HepG2 (cell line): Measurements from ENCODE around the gene CEP162. TPM values are rescaled to one million over a fixed set of nuclear protein-coding genes. Genes with fewer than 3 reads are reported as not detected.

Experiments
- HCFC1 ChIP-seq: fragments of 150-350 bp; IDR thresholded peaks from 2 replicates; pipeline ENCODE4 v1.6.1; 2014; ENCODE audit warnings: low read depth, low read length
- HIC2 ChIP-seq: sonication (generic); formaldehyde crosslinking; IDR thresholded peaks from 2 replicates; pipeline ENCODE4 v1.9.0; 2022; ENCODE audit warnings: low read depth, missing genetic modification reagents
- KLF11 ChIP-seq: IDR thresholded peaks from 2 replicates; pipeline ENCODE4 v1.6.1; 2016; ENCODE audit warnings: missing compliant biosample characterization
- MAFK ChIP-seq, 2 experiments: IDR thresholded peaks in 1 of 2; conservative IDR thresholded peaks in 1 of 2; 2 replicates each; pipeline ENCODE4 v1.6.1; 2011; ENCODE audit warnings: improper control_type of control experiment in 2 of 2, low read length in 2 of 2
- MAZ ChIP-seq, 2 experiments: sonication (generic) in 1 of 2; formaldehyde crosslinking in 1 of 2; IDR thresholded peaks; 2 replicates each; pipeline versions ENCODE4 v1.5.0 to v1.6.1; 2012 to 2020; ENCODE audit warnings: low read depth in 2 of 2, mild to moderate bottlenecking in 2 of 2, borderline replicate concordance in 1 of 2, improper control_type of control experiment in 1 of 2, low read length in 1 of 2, missing genetic modification reagents in 1 of 2, moderate library complexity in 1 of 2
- MIER3 ChIP-seq: IDR thresholded peaks from 2 replicates; pipeline ENCODE4 v1.6.1; 2016; ENCODE audit warnings: missing compliant biosample characterization, borderline replicate concordance
- MXD4 ChIP-seq: IDR thresholded peaks from 2 replicates; pipeline ENCODE4 v1.6.1; 2016; ENCODE audit warnings: mild to moderate bottlenecking, missing biosample characterization, missing genetic modification reagents
- PCBP2 ChIP-seq: fragments of 200-400 bp; formaldehyde crosslinking; optimal IDR thresholded peaks from 2 replicates; pipeline ENCODE3; 2018; ENCODE audit warnings: low read length, low read depth; ENCODE audit not compliant: poor library complexity, severe bottlenecking
- THAP8 ChIP-seq: sonication (generic); formaldehyde crosslinking; IDR thresholded peaks from 2 replicates; pipeline ENCODE4 v1.5.1; 2020; ENCODE audit warnings: missing genetic modification reagents, mild to moderate bottlenecking, borderline replicate concordance
- ZBTB8A ChIP-seq: sonication (generic); formaldehyde crosslinking; IDR thresholded peaks from 2 replicates; pipeline ENCODE4 v1.4.0; 2020; ENCODE audit warnings: mild to moderate bottlenecking, low read depth, missing genetic modification reagents, borderline replicate concordance
- ZIK1 ChIP-seq: sonication (generic); formaldehyde crosslinking; IDR thresholded peaks from 2 replicates; pipeline ENCODE4 v1.5.0; 2020; ENCODE audit warnings: mild to moderate bottlenecking, low read depth, missing genetic modification reagents, borderline replicate concordance
- ZNF282 ChIP-seq: fragments of 450-650 bp; IDR thresholded peaks from 2 replicates; pipeline ENCODE4 v1.6.1; 2018; ENCODE audit not compliant: partially characterized antibody
- ZNF292 ChIP-seq: sonication (generic); formaldehyde crosslinking; IDR thresholded peaks from 2 replicates; pipeline ENCODE4 v1.8.1; 2022; ENCODE audit warnings: mild to moderate bottlenecking, low read depth, missing genetic modification reagents, borderline replicate concordance
- ZNF629 ChIP-seq: sonication (generic); formaldehyde crosslinking; conservative IDR thresholded peaks from 2 replicates; pipeline ENCODE4 v1.5.0; 2020; ENCODE audit warnings: missing genetic modification reagents
- ZNF660 ChIP-seq: sonication (generic); formaldehyde crosslinking; IDR thresholded peaks from 2 replicates; pipeline ENCODE4 v1.5.1; 2020; ENCODE audit warnings: mild to moderate bottlenecking, low read depth, missing genetic modification reagents, borderline replicate concordance
- ZNF670 ChIP-seq: sonication (generic); formaldehyde crosslinking; IDR thresholded peaks from 2 replicates; pipeline ENCODE4 v1.8.0; 2022; ENCODE audit warnings: mild to moderate bottlenecking, missing genetic modification reagents, borderline replicate concordance
- ZNF788 ChIP-seq: sonication (generic); formaldehyde crosslinking; IDR thresholded peaks from 2 replicates; pipeline ENCODE4 v1.5.0; 2020; ENCODE audit warnings: mild to moderate bottlenecking, missing genetic modification reagents, borderline replicate concordance
- polyA plus RNA-seq, 8 experiments: library from polyadenylated mRNA; depleted of rRNA in 3 of 8; stranded (reverse) in 7 of 8; unstranded in 1 of 8; fragments of >200 nt; fragmentation: Illumina TruSeq in 4 of 8; extraction: Trizol in 4 of 8; gene quantifications; 2 replicates each; pipeline versions ENCODE4 v1.2.1 to v1.2.3, GENCODE V29; 2011 to 2016; ENCODE audit warnings: low read depth in 4 of 8, missing spikeins in 1 of 8, mixed read lengths in 1 of 8; ENCODE audit not compliant: insufficient read depth in 1 of 8
- total RNA-seq, 5 experiments: library from RNA; depleted of rRNA; stranded (reverse); fragments of >200 nt; fragmentation: Illumina TruSeq; extraction: Trizol; gene quantifications; 2 replicates each; pipeline ENCODE4 v1.2.3, GENCODE V29; 2016; ENCODE audit warnings: low read depth in 1 of 5
- TF ChIP-seq, protein P1 (sequence below): IDR thresholded peaks from 2 replicates; pipeline ENCODE4 v1.6.1; 2016; ENCODE audit warnings: low read depth, missing genetic modification reagents, missing compliant biosample characterization
- TF ChIP-seq, protein P2 (sequence below): IDR thresholded peaks from 2 replicates; pipeline ENCODE4 v1.6.1; 2018; ENCODE audit warnings: missing genetic modification reagents, mild to moderate bottlenecking, missing compliant biosample characterization

The CEP162 gene
- total and polyA plus RNA-seq, 2 of the 13 experiments (the other 11 are each of a cell fraction or from before 2014, with no cell fraction given): 0.50 to 7.9 TPM

DNA sequence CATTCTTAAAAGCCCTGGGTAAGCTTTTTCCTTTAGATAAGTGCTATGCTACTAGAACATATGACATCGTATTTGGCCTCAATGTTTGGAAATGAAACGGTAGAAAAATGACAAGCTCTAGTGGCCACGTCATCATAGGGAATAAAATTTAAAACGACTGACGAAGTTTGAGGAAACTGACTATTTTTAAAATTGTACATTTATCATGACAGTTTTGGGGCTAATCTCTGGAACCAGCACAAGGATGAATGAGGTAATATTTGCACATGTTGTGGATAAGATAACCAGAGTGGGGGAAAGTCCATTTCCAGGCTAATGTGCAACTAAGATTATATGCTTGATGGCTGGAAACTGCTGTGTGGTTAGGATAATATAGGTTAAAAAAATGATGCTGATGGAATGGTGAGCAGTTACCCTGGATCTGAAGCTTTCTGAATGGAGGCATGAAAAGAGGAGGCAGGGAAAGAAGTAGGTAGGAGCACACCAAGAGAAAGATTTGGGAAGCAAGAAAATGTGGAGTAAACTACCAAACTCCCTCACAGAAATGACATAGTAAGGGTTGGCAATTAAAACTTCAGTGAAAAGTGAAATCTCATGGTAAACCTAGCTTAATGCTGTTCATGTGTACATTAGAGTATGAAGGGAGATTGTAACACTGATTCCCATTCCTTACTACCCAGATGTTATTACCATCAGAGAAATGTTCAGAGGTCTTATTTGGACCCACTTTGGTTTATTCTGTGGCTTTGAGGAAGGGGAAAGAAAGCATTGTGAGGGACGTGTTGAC lies 42.7 kb upstream of the CEP162 start (continued):
- TF ChIP-seq, protein P1, sequence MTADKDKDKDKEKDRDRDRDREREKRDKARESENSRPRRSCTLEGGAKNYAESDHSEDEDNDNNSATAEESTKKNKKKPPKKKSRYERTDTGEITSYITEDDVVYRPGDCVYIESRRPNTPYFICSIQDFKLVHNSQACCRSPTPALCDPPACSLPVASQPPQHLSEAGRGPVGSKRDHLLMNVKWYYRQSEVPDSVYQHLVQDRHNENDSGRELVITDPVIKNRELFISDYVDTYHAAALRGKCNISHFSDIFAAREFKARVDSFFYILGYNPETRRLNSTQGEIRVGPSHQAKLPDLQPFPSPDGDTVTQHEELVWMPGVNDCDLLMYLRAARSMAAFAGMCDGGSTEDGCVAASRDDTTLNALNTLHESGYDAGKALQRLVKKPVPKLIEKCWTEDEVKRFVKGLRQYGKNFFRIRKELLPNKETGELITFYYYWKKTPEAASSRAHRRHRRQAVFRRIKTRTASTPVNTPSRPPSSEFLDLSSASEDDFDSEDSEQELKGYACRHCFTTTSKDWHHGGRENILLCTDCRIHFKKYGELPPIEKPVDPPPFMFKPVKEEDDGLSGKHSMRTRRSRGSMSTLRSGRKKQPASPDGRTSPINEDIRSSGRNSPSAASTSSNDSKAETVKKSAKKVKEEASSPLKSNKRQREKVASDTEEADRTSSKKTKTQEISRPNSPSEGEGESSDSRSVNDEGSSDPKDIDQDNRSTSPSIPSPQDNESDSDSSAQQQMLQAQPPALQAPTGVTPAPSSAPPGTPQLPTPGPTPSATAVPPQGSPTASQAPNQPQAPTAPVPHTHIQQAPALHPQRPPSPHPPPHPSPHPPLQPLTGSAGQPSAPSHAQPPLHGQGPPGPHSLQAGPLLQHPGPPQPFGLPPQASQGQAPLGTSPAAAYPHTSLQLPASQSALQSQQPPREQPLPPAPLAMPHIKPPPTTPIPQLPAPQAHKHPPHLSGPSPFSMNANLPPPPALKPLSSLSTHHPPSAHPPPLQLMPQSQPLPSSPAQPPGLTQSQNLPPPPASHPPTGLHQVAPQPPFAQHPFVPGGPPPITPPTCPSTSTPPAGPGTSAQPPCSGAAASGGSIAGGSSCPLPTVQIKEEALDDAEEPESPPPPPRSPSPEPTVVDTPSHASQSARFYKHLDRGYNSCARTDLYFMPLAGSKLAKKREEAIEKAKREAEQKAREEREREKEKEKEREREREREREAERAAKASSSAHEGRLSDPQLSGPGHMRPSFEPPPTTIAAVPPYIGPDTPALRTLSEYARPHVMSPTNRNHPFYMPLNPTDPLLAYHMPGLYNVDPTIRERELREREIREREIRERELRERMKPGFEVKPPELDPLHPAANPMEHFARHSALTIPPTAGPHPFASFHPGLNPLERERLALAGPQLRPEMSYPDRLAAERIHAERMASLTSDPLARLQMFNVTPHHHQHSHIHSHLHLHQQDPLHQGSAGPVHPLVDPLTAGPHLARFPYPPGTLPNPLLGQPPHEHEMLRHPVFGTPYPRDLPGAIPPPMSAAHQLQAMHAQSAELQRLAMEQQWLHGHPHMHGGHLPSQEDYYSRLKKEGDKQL (CRISPR knock-in tag): no peak
- TF ChIP-seq MAZ (IDR thresholded peaks at IDR 0.05; ENCODE audit: borderline replicate concordance, low read depth, low read length) (no peak), MAZ (CRISPR knock-in tag; IDR thresholded peaks at IDR 0.05; ENCODE audit: low read depth) (no peak), MXD4 (CRISPR knock-in tag) (no peak), ZNF292 (CRISPR knock-in tag) (no peak), ZBTB8A (CRISPR knock-in tag) (no peak), PCBP2 (no peak), HIC2 (no peak), MAFK (conservative IDR thresholded peaks at IDR 0.05 in 1 of 2, IDR thresholded peaks at IDR 0.05 in 1 of 2; ENCODE audit: low read length in 2 of 2) (no peak), ZIK1 (CRISPR knock-in tag) (no peak), ZNF282 (no peak), ZNF629 (CRISPR knock-in tag) (0 out of 2 replicates have a peak, but pooled peaks have one; percentile 13), THAP8 (CRISPR knock-in tag) (no peak), ZNF660 (no peak), HCFC1 (no peak), KLF11 (no peak), MIER3 (CRISPR knock-in tag) (no peak), ZNF788 (CRISPR knock-in tag) (no peak), ZNF670 (CRISPR knock-in tag) (no peak)
- TF ChIP-seq, protein P2, sequence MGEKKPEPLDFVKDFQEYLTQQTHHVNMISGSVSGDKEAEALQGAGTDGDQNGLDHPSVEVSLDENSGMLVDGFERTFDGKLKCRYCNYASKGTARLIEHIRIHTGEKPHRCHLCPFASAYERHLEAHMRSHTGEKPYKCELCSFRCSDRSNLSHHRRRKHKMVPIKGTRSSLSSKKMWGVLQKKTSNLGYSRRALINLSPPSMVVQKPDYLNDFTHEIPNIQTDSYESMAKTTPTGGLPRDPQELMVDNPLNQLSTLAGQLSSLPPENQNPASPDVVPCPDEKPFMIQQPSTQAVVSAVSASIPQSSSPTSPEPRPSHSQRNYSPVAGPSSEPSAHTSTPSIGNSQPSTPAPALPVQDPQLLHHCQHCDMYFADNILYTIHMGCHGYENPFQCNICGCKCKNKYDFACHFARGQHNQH (CRISPR knock-in tag): no peak
